ENCODE measurements around the gene ANK3.

- TF ChIP-seq, protein P1, sequence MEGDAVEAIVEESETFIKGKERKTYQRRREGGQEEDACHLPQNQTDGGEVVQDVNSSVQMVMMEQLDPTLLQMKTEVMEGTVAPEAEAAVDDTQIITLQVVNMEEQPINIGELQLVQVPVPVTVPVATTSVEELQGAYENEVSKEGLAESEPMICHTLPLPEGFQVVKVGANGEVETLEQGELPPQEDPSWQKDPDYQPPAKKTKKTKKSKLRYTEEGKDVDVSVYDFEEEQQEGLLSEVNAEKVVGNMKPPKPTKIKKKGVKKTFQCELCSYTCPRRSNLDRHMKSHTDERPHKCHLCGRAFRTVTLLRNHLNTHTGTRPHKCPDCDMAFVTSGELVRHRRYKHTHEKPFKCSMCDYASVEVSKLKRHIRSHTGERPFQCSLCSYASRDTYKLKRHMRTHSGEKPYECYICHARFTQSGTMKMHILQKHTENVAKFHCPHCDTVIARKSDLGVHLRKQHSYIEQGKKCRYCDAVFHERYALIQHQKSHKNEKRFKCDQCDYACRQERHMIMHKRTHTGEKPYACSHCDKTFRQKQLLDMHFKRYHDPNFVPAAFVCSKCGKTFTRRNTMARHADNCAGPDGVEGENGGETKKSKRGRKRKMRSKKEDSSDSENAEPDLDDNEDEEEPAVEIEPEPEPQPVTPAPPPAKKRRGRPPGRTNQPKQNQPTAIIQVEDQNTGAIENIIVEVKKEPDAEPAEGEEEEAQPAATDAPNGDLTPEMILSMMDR (IDR thresholded peaks at IDR 0.05) = no peak
- no peak for TF ChIP-seq NR2C2 (CRISPR knock-in tag; IDR thresholded peaks at IDR 0.05)
- TF ChIP-seq AFF4 (CRISPR knock-in tag; IDR thresholded peaks at IDR 0.05; ENCODE audit: borderline replicate concordance) = no peak
These were observed 118.2 kb downstream of the ANK3 start for GRCh38 chr10:60271319-60272040.

Measured in WTC11 (cell line).